Kidney capillary endothelial cell (primary cell): ENCODE data around the gene RHD.
"Not testable (repeated sequence)": the region's sequence is repeated elsewhere in the genome, so short reads cannot be mapped to it uniquely, and the experiment has no call there.

Source experiments
- DNase-seq: peaks from one replicate; pipeline ENCODE4 v3.0.0-alpha.2; 2018; ENCODE audit warnings: low spot score

RHD gene

GRCh38 chr1:25272238-25272637, at the start of gene RHD:
Gene RHD (plus strand): TSS chr1:25272509. CDS start chr1:25272548, 39 bp downstream.
- DNase-seq, result not testable (repeated sequence)

GRCh38 chr1:25222606-25223005, 49.7 kb upstream of the RHD start:
- DNase-seq, result no peak

- no peak for DNase-seq
Measured at GRCh38 chr1:25223471-25223870, 48.8 kb upstream of the RHD start.

GRCh38 chr1:25232027-25232865, 40.1 kb upstream of the RHD start, which contains the start of gene SYF2:
Gene SYF2 (minus strand): TSS chr1:25232502. CDS start chr1:25232467, 35 bp downstream.
- peak; percentile 90 for DNase-seq

- peak; percentile 86 for DNase-seq
Measured at GRCh38 chr1:25232866-25233784, 39.2 kb upstream of the RHD start.

- DNase-seq, result not testable (repeated sequence)
Measured at GRCh38 chr1:25235411-25235810, 36.9 kb upstream of the RHD start.

- DNase-seq, result not testable (repeated sequence)
Measured at GRCh38 chr1:25236261-25236660, 36.0 kb upstream of the RHD start.

- DNase-seq, result no peak
Measured at GRCh38 chr1:25238046-25238445, 34.3 kb upstream of the RHD start.

GRCh38 chr1:25239681-25240541, 32.4 kb upstream of the RHD start:
- peak; percentile 81 for DNase-seq

GRCh38 chr1:25243907-25244306, 28.4 kb upstream of the RHD start:
- no peak for DNase-seq

- DNase-seq, result no peak
Measured at GRCh38 chr1:25245393-25245792, 26.9 kb upstream of the RHD start.

- DNase-seq, result no peak
Measured at GRCh38 chr1:25245809-25246599, 26.3 kb upstream of the RHD start.

GRCh38 chr1:25246600-25247023, 25.7 kb upstream of the RHD start:
- DNase-seq, result no peak

- peak; percentile 100 for DNase-seq
Measured at GRCh38 chr1:25247024-25247828, 25.1 kb upstream of the RHD start, which contains the start of gene RSRP1. Gene RSRP1 (minus strand): TSS chr1:25247454. CDS start chr1:25246963, 491 bp downstream.

GRCh38 chr1:25247829-25248754, 24.2 kb upstream of the RHD start:
- DNase-seq, result no peak

- no peak for DNase-seq
Measured at GRCh38 chr1:25253911-25254310, 18.4 kb upstream of the RHD start.

GRCh38 chr1:25255706-25256577, 16.4 kb upstream of the RHD start:
- no peak for DNase-seq

GRCh38 chr1:25256578-25256965, 15.7 kb upstream of the RHD start:
- no peak for DNase-seq
